ENCODE measurements around the gene CD300H. TPM values are rescaled to one million over a fixed set of nuclear protein-coding genes. Genes with fewer than 3 reads are reported as not detected.

The CD300H gene
- total RNA-seq (2.0 TPM), polyA plus RNA-seq (ENCODE audit: insufficient read depth, low read depth, low replicate concordance) (not detected)
- long read RNA-seq, donor 1, partial matches to known transcripts = 0 of 1 reads
- long read RNA-seq, donor 1, other reads (novel, unspliced or antisense) = 0 of 1 reads
- long read RNA-seq, donor 2 = 0 reads
- long read RNA-seq, donor 3 = 0 reads
- long read RNA-seq, donor 4 = 0 reads
- long read RNA-seq, donor 5 = 0 reads
- long read RNA-seq, donor 6, partial matches to known transcripts = 0 of 1 reads
- long read RNA-seq, donor 6, other reads (novel, unspliced or antisense) = 0 of 1 reads
- long read RNA-seq, donor 7 = 0 reads
- long read RNA-seq, donor 8 = 0 reads
- long read RNA-seq, donor 9 = 0 reads
- long read RNA-seq, donor 10 = 0 reads

GRCh38 chr17:74567397-74567796 lies at the start of gene CD300H:
Gene CD300H (minus strand): TSS chr17:74567509.
- Histone ChIP-seq H3K4me1 (ENCODE audit: control insufficient read depth in 2 of 3, insufficient read depth in 2 of 3, low read depth in 1 of 3, low read length in 3 of 3) (peaks cover 0 to 4% (median 0%) of the 10 kb centered on the region in 3 donors), H3K36me3 (ENCODE audit: control insufficient read depth in 2 of 3, insufficient read depth in 3 of 3, low read length in 3 of 3) (no peaks in the 10 kb centered on the region), H3K9me3 (ENCODE audit: control insufficient read depth in 2 of 3, insufficient read depth in 1 of 3, low read length in 3 of 3) (peaks cover 0 to 3% (median 3%) of the 10 kb centered on the region in 3 donors), H3K27ac (ENCODE audit: low read depth in 2 of 2, low read length in 2 of 2) (no peak within 1 kb of the TSS), H3K4me3 (ENCODE audit: low read length in 3 of 3) (no peak within 1 kb of the TSS), H3K9ac (ENCODE audit: low read length in 3 of 3) (no peak within 1 kb of the TSS), H3K27me3 (ENCODE audit: control insufficient read depth, insufficient read depth, low read length) (no peaks in the 10 kb centered on the region)
- FAIRE-seq (no peak), DNase-seq (no peak)
- intact Hi-C loops (cut with DNase I) = no loop called here
- TF ChIP-seq, protein P1, sequence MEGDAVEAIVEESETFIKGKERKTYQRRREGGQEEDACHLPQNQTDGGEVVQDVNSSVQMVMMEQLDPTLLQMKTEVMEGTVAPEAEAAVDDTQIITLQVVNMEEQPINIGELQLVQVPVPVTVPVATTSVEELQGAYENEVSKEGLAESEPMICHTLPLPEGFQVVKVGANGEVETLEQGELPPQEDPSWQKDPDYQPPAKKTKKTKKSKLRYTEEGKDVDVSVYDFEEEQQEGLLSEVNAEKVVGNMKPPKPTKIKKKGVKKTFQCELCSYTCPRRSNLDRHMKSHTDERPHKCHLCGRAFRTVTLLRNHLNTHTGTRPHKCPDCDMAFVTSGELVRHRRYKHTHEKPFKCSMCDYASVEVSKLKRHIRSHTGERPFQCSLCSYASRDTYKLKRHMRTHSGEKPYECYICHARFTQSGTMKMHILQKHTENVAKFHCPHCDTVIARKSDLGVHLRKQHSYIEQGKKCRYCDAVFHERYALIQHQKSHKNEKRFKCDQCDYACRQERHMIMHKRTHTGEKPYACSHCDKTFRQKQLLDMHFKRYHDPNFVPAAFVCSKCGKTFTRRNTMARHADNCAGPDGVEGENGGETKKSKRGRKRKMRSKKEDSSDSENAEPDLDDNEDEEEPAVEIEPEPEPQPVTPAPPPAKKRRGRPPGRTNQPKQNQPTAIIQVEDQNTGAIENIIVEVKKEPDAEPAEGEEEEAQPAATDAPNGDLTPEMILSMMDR (IDR thresholded peaks at IDR 0.05; ENCODE audit: borderline replicate concordance, extremely low read depth, insufficient read depth) = no peak

GRCh38 chr17:74616696-74617095 lies 49.4 kb upstream of the CD300H start:
- Histone ChIP-seq H3K27me3 (ENCODE audit: control insufficient read depth, insufficient read depth, low read length) (no peaks in the 10 kb centered on the region), H3K4me1 (ENCODE audit: control insufficient read depth in 2 of 3, insufficient read depth in 2 of 3, low read depth in 1 of 3, low read length in 3 of 3) (no peaks in the 10 kb centered on the region), H3K36me3 (ENCODE audit: control insufficient read depth in 2 of 3, insufficient read depth in 3 of 3, low read length in 3 of 3) (no peaks in the 10 kb centered on the region), H3K9me3 (ENCODE audit: control insufficient read depth in 2 of 3, insufficient read depth in 1 of 3, low read length in 3 of 3) (no peaks in the 10 kb centered on the region), H3K9ac (ENCODE audit: low read length in 3 of 3) (no peak overlapping the region), H3K27ac (ENCODE audit: low read depth in 2 of 2, low read length in 2 of 2) (no peak overlapping the region), H3K4me3 (ENCODE audit: low read length in 3 of 3) (no peak overlapping the region)
- TF ChIP-seq, protein P1 (IDR thresholded peaks at IDR 0.05; ENCODE audit: borderline replicate concordance, extremely low read depth, insufficient read depth) = no peak
- intact Hi-C loops (cut with DNase I) = no loop called here
- FAIRE-seq = no peak
- no peak for DNase-seq

GRCh38 chr17:74612046-74612445 lies 44.7 kb upstream of the CD300H start:
- Histone ChIP-seq H3K36me3 (ENCODE audit: control insufficient read depth in 2 of 3, insufficient read depth in 3 of 3, low read length in 3 of 3) (no peaks in the 10 kb centered on the region), H3K27me3 (ENCODE audit: control insufficient read depth, insufficient read depth, low read length) (no peaks in the 10 kb centered on the region), H3K4me3 (ENCODE audit: low read length in 3 of 3) (no peak overlapping the region), H3K27ac (ENCODE audit: low read depth in 2 of 2, low read length in 2 of 2) (no peak overlapping the region), H3K4me1 (ENCODE audit: control insufficient read depth in 2 of 3, insufficient read depth in 2 of 3, low read depth in 1 of 3, low read length in 3 of 3) (no peaks in the 10 kb centered on the region), H3K9ac (ENCODE audit: low read length in 3 of 3) (no peak overlapping the region), H3K9me3 (ENCODE audit: control insufficient read depth in 2 of 3, insufficient read depth in 1 of 3, low read length in 3 of 3) (no peaks in the 10 kb centered on the region)
- FAIRE-seq (no peak), DNase-seq (no peak)
- intact Hi-C loops (cut with DNase I) = no loop called here
- TF ChIP-seq, protein P1 (IDR thresholded peaks at IDR 0.05; ENCODE audit: borderline replicate concordance, extremely low read depth, insufficient read depth) = no peak

Measured in kidney (tissue), 22 donors.